GM23338 (cell line): ENCODE measurements around the gene C1orf198. TPM values are rescaled to one million over a fixed set of nuclear protein-coding genes. Genes with fewer than 3 reads are reported as not detected.

ENCODE experiments used
- ATAC-seq: fragments of 200-7000 bp; cut with Tn5 transposase; 3 replicates; pipeline ENCODE4 v1.9.1; 2020
- DNase-seq: peaks from one replicate; pipeline ENCODE4 v3.0.0-alpha.2; 2015; ENCODE audit warnings: low spot score
- H2AFZ ChIP-seq: fragments of 200-600 bp; sonication (generic); 2 replicates; pipeline ENCODE4 v1.8.0; 2016; ENCODE audit warnings: antibody characterized with exemption, mild to moderate bottlenecking, moderate library complexity
- H3F3A ChIP-seq: fragments of 200-600 bp; sonication (generic); replicated peaks from 2 replicates; pipeline ENCODE4 v1.8.0; 2017; ENCODE audit warnings: antibody characterized with exemption, mixed run types, low read depth
- H3K27ac ChIP-seq: fragments of 200-600 bp; sonication (generic); 2 replicates; pipeline ENCODE4 v1.6.1; 2016; ENCODE audit warnings: low read depth
- H3K27me3 ChIP-seq: fragments of 200-600 bp; sonication (generic); 2 replicates; pipeline ENCODE4 v1.8.0; 2016; ENCODE audit warnings: mild to moderate bottlenecking, mixed run types, moderate library complexity; ENCODE audit not compliant: insufficient read depth
- H3K36me3 ChIP-seq: fragments of 200-600 bp; sonication (generic); 2 replicates; pipeline ENCODE4 v1.8.0; 2016; ENCODE audit warnings: mild to moderate bottlenecking; ENCODE audit not compliant: insufficient read depth
- H3K4me1 ChIP-seq: fragments of 200-600 bp; sonication (generic); 2 replicates; pipeline ENCODE4 v1.8.0; 2016; ENCODE audit warnings: mild to moderate bottlenecking, moderate library complexity; ENCODE audit not compliant: insufficient read depth
- H3K4me2 ChIP-seq: fragments of 200-600 bp; sonication (generic); 2 replicates; pipeline ENCODE4 v1.7.1; 2017; ENCODE audit warnings: mixed run types
- H3K4me3 ChIP-seq: fragments of 200-600 bp; sonication (generic); 2 replicates; pipeline ENCODE4 v1.6.1; 2016; ENCODE audit warnings: mixed run types
- H3K79me2 ChIP-seq: fragments of 200-600 bp; sonication (generic); replicated peaks from 2 replicates; pipeline ENCODE4 v1.8.0; 2017; ENCODE audit warnings: mild to moderate bottlenecking; ENCODE audit not compliant: insufficient read depth
- H3K9me2 ChIP-seq: fragments of 200-600 bp; sonication (generic); 2 replicates; pipeline ENCODE4 v1.8.0; 2017; ENCODE audit not compliant: insufficient read depth
- H4K20me1 ChIP-seq: fragments of 200-600 bp; sonication (generic); replicated peaks from 2 replicates; pipeline ENCODE4 v1.8.0; 2017; ENCODE audit warnings: mild to moderate bottlenecking; ENCODE audit not compliant: insufficient read depth
- H3K27ac Mint-ChIP-seq: 2 replicates; pipeline ENCODE4 v1.8.0; 2020; ENCODE audit warnings: inconsistent platforms, mild to moderate bottlenecking, moderate library complexity, mixed read lengths
- H3K27me3 Mint-ChIP-seq: 3 replicates; pipeline ENCODE4 v1.8.0; 2022; ENCODE audit warnings: low read depth, mild to moderate bottlenecking, moderate library complexity, mixed read lengths, inconsistent platforms; ENCODE audit not compliant: insufficient read depth, poor library complexity
- H3K36me3 Mint-ChIP-seq: 3 replicates; pipeline ENCODE4 v1.8.0; 2021; ENCODE audit warnings: low read depth, mild to moderate bottlenecking, inconsistent platforms, moderate library complexity, mixed read lengths
- H3K4me1 Mint-ChIP-seq: 3 replicates; pipeline ENCODE4 v1.8.0; 2020; ENCODE audit warnings: mild to moderate bottlenecking, inconsistent platforms, mixed read lengths
- H3K4me3 Mint-ChIP-seq: 3 replicates; pipeline ENCODE4 v1.8.0; 2021; ENCODE audit warnings: moderate library complexity, mild to moderate bottlenecking, inconsistent platforms, mixed read lengths
- H3K9me3 Mint-ChIP-seq: 3 replicates; pipeline ENCODE4 v1.8.0; 2020; ENCODE audit warnings: moderate library complexity, mild to moderate bottlenecking, inconsistent platforms, mixed read lengths
- CREB1 ChIP-seq: fragments of 250-450 bp; sonication (Bioruptor Pico); IDR thresholded peaks from 2 replicates; pipeline ENCODE4 v1.5.0; 2020; ENCODE audit warnings: low read depth, mild to moderate bottlenecking, moderate library complexity
- EZH2 ChIP-seq: fragments of 200-600 bp; sonication (generic); IDR thresholded peaks from one replicate; pipeline ENCODE4 v1.8.0; 2017; ENCODE audit warnings: antibody characterized with exemption, mild to moderate bottlenecking, low read depth; ENCODE audit not compliant: unreplicated experiment
- EZH2phosphoT487 ChIP-seq: fragments of 200-600 bp; sonication (generic); IDR thresholded peaks from one replicate; pipeline ENCODE4 v1.8.1; 2018; ENCODE audit warnings: antibody characterized with exemption; ENCODE audit not compliant: unreplicated experiment
- JUNB ChIP-seq: IDR thresholded peaks from one replicate; pipeline ENCODE4 v1.6.1; 2016; ENCODE audit warnings: antibody characterized with exemption; ENCODE audit not compliant: unreplicated experiment
- NANOG ChIP-seq: IDR thresholded peaks from 2 replicates; pipeline ENCODE4 v1.6.1; 2016; ENCODE audit warnings: antibody characterized with exemption, borderline replicate concordance
- POLR2AphosphoS5 ChIP-seq: IDR thresholded peaks from 2 replicates; pipeline ENCODE4 v1.6.1; 2016; ENCODE audit warnings: antibody characterized with exemption, low read depth
- STAT1 ChIP-seq: IDR thresholded peaks from one replicate; pipeline ENCODE4 v1.6.1; 2016; ENCODE audit warnings: antibody characterized with exemption; ENCODE audit not compliant: unreplicated experiment
- ZNF114 ChIP-seq: fragments of 250-450 bp; sonication (Bioruptor Pico); IDR thresholded peaks from 2 replicates; pipeline ENCODE4 v1.5.0; 2020; ENCODE audit warnings: mild to moderate bottlenecking, moderate library complexity
- ZNF331 ChIP-seq: fragments of 250-450 bp; sonication (Bioruptor Pico); IDR thresholded peaks from 2 replicates; pipeline ENCODE4 v1.5.0; 2020; ENCODE audit warnings: low read depth, mild to moderate bottlenecking, moderate library complexity
- polyA plus RNA-seq: library from polyadenylated mRNA; unstranded; fragments of >200 nt; fragmentation: Nextera tagmentation; extraction: Ambion mirVana; gene quantifications from 2 replicates; pipeline ENCODE4 v1.2.1, GENCODE V29; 2016
- total RNA-seq: library from RNA; depleted of rRNA; stranded (reverse); fragments of >200 nt; shearing (Covaris generic); gene quantifications from 2 replicates; pipeline ENCODE4 v1.2.3, GENCODE V29; 2014
- TF ChIP-seq, protein P1 (sequence below): fragments of 250-450 bp; sonication (Bioruptor Pico); IDR thresholded peaks from 2 replicates; pipeline ENCODE4 v1.5.0; 2020; ENCODE audit warnings: mild to moderate bottlenecking, moderate library complexity
- TF ChIP-seq, protein P2 (sequence below): IDR thresholded peaks from 2 replicates; pipeline ENCODE4 v1.6.1; 2016; ENCODE audit warnings: antibody characterized with exemption
- TF ChIP-seq, protein P3 (sequence below), 2 experiments: fragments of 200-600 bp in 1 of 2; sonication (generic) in 1 of 2; conservative IDR thresholded peaks; 2 replicates each; pipeline versions ENCODE4 v1.5.1 to v1.6.1; 2016 to 2017; ENCODE audit warnings: antibody characterized with exemption in 2 of 2, low read depth in 2 of 2, mild to moderate bottlenecking in 2 of 2, moderate library complexity in 1 of 2

C1orf198 gene
- total and polyA plus RNA-seq, 2 experiments from 2014 or later = 14.9 to 46.6 TPM

DNA sequence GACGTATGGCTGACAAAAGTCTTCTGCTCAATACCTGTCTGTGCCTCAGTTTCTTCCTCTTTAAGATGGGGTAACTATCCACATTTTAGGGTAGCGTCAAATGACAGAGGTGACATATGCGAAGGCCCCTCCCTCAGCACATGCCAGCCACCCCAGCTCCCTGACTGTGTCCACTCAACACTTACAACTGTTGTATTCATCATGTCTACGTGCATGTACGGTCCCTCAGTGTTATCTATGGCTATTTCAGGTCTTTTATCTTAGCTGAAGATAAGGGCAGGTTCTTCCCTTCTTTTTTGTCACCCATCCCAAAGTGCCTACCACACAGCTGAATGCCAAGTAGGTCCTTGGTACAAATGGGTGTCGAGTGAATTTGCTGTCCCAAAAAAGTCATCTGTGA, 8.3 kb upstream of the C1orf198 start:
- Histone ChIP-seq H4K20me1 (no peaks in the 10 kb centered on the region), H3K27me3 (no peaks in the 10 kb centered on the region), H3K27ac (no peak overlapping the region), H2AFZ (no peak overlapping the region), H3K9me2 (no peaks in the 10 kb centered on the region), H3K79me2 (no peaks in the 10 kb centered on the region), H3F3A (no peaks in the 10 kb centered on the region), H3K4me3 (no peak overlapping the region), H3K4me1 (no peaks in the 10 kb centered on the region), H3K36me3 (no peaks in the 10 kb centered on the region), H3K4me2 (no peak overlapping the region)
- peaks cover 22% of the 10 kb centered on the region for H3K4me1 Mint-ChIP-seq
- no peak overlapping the region for H3K27ac Mint-ChIP-seq
- H3K9me3 Mint-ChIP-seq = no peaks in the 10 kb centered on the region
- H3K27me3 Mint-ChIP-seq = peaks cover 5% of the 10 kb centered on the region
- TF ChIP-seq, protein P1, sequence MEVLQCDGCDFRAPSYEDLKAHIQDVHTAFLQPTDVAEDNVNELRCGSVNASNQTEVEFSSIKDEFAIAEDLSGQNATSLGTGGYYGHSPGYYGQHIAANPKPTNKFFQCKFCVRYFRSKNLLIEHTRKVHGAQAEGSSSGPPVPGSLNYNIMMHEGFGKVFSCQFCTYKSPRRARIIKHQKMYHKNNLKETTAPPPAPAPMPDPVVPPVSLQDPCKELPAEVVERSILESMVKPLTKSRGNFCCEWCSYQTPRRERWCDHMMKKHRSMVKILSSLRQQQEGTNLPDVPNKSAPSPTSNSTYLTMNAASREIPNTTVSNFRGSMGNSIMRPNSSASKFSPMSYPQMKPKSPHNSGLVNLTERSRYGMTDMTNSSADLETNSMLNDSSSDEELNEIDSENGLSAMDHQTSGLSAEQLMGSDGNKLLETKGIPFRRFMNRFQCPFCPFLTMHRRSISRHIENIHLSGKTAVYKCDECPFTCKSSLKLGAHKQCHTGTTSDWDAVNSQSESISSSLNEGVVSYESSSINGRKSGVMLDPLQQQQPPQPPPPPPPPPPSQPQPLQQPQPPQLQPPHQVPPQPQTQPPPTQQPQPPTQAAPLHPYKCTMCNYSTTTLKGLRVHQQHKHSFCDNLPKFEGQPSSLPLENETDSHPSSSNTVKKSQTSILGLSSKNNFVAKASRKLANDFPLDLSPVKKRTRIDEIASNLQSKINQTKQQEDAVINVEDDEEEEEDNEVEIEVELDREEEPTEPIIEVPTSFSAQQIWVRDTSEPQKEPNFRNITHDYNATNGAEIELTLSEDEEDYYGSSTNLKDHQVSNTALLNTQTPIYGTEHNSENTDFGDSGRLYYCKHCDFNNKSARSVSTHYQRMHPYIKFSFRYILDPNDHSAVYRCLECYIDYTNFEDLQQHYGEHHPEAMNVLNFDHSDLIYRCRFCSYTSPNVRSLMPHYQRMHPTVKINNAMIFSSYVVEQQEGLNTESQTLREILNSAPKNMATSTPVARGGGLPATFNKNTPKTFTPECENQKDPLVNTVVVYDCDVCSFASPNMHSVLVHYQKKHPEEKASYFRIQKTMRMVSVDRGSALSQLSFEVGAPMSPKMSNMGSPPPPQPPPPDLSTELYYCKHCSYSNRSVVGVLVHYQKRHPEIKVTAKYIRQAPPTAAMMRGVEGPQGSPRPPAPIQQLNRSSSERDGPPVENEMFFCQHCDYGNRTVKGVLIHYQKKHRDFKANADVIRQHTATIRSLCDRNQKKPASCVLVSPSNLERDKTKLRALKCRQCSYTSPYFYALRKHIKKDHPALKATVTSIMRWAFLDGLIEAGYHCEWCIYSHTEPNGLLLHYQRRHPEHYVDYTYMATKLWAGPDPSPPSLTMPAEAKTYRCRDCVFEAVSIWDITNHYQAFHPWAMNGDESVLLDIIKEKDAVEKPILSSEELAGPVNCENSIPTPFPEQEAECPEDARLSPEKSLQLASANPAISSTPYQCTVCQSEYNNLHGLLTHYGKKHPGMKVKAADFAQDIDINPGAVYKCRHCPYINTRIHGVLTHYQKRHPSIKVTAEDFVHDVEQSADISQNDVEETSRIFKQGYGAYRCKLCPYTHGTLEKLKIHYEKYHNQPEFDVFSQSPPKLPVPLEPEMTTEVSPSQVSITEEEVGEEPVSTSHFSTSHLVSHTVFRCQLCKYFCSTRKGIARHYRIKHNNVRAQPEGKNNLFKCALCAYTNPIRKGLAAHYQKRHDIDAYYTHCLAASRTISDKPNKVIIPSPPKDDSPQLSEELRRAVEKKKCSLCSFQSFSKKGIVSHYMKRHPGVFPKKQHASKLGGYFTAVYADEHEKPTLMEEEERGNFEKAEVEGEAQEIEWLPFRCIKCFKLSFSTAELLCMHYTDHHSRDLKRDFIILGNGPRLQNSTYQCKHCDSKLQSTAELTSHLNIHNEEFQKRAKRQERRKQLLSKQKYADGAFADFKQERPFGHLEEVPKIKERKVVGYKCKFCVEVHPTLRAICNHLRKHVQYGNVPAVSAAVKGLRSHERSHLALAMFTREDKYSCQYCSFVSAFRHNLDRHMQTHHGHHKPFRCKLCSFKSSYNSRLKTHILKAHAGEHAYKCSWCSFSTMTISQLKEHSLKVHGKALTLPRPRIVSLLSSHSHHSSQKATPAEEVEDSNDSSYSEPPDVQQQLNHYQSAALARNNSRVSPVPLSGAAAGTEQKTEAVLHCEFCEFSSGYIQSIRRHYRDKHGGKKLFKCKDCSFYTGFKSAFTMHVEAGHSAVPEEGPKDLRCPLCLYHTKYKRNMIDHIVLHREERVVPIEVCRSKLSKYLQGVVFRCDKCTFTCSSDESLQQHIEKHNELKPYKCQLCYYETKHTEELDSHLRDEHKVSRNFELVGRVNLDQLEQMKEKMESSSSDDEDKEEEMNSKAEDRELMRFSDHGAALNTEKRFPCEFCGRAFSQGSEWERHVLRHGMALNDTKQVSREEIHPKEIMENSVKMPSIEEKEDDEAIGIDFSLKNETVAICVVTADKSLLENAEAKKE = no peak
- no peak for TF ChIP-seq STAT1
- no peak for TF ChIP-seq EZH2phosphoT487
- no peak for TF ChIP-seq ZNF114
- TF ChIP-seq NANOG = no peak
- no peak for TF ChIP-seq JUNB
- TF ChIP-seq EZH2 = no peak
- TF ChIP-seq CREB1 (CRISPR knock-in tag) = no peak
- TF ChIP-seq, protein P2, sequence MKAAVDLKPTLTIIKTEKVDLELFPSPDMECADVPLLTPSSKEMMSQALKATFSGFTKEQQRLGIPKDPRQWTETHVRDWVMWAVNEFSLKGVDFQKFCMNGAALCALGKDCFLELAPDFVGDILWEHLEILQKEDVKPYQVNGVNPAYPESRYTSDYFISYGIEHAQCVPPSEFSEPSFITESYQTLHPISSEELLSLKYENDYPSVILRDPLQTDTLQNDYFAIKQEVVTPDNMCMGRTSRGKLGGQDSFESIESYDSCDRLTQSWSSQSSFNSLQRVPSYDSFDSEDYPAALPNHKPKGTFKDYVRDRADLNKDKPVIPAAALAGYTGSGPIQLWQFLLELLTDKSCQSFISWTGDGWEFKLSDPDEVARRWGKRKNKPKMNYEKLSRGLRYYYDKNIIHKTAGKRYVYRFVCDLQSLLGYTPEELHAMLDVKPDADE = no peak
- TF ChIP-seq POLR2AphosphoS5 = no peak
- TF ChIP-seq, protein P3, sequence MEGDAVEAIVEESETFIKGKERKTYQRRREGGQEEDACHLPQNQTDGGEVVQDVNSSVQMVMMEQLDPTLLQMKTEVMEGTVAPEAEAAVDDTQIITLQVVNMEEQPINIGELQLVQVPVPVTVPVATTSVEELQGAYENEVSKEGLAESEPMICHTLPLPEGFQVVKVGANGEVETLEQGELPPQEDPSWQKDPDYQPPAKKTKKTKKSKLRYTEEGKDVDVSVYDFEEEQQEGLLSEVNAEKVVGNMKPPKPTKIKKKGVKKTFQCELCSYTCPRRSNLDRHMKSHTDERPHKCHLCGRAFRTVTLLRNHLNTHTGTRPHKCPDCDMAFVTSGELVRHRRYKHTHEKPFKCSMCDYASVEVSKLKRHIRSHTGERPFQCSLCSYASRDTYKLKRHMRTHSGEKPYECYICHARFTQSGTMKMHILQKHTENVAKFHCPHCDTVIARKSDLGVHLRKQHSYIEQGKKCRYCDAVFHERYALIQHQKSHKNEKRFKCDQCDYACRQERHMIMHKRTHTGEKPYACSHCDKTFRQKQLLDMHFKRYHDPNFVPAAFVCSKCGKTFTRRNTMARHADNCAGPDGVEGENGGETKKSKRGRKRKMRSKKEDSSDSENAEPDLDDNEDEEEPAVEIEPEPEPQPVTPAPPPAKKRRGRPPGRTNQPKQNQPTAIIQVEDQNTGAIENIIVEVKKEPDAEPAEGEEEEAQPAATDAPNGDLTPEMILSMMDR (conservative IDR thresholded peaks at IDR 0.05; ENCODE audit: low read depth in 2 of 2) = no peak
- TF ChIP-seq ZNF331 = no peak
- H3K36me3 Mint-ChIP-seq = 0 out of 3 replicates have a peak, but pooled peaks cover 6% of the 10 kb centered on the region
- ATAC-seq (no peak), DNase-seq (no peak)
- H3K4me3 Mint-ChIP-seq = no peak overlapping the region
